HT-29 (cell line): ENCODE data around the gene AURKAIP1. TPM values are rescaled to one million over a fixed set of nuclear protein-coding genes. Genes with fewer than 3 reads are reported as not detected.
"Not testable (repeated sequence)": the region's sequence is repeated elsewhere in the genome, so short reads cannot be mapped to it uniquely, and the experiment has no call there.

Experiments used
- DNase-seq: peaks from one replicate; pipeline ENCODE4 v3.0.0-alpha.2; 2015; ENCODE audit warnings: low spot score
- total RNA-seq: library from RNA; depleted of rRNA; stranded (reverse); fragments of >200 nt; shearing (Covaris generic); gene quantifications from 2 replicates; pipeline ENCODE4 v1.2.3, GENCODE V29; 2014; rRNA removed

AURKAIP1 gene
- 377 and 383 TPM in 2 replicates for total RNA-seq

GRCh38 chr1:1374929-1375662, at the start of gene AURKAIP1:
Gene AURKAIP1, minus strand, starts transcription at chr1:1375207. Its CDS starts 451 bp downstream, at chr1:1374756.
- DNase-seq, result peak; percentile 98

- no peak for DNase-seq
These were observed 49.7 kb upstream of the AURKAIP1 start for GRCh38 chr1:1424707-1425106.

GRCh38 chr1:1423245-1423597, 48.2 kb upstream of the AURKAIP1 start:
- no peak for DNase-seq

GRCh38 chr1:1422465-1423244, 47.6 kb upstream of the AURKAIP1 start:
- DNase-seq, result no peak

GRCh38 chr1:1421907-1422464, 47.0 kb upstream of the AURKAIP1 start:
- DNase-seq, result no peak

GRCh38 chr1:1421147-1421906, 46.3 kb upstream of the AURKAIP1 start, which contains the start of gene ANKRD65:
Gene ANKRD65, minus strand, starts transcription at chr1:1421276. Its CDS starts 271 bp downstream, at chr1:1421005.
- no peak for DNase-seq

GRCh38 chr1:1420654-1421141, 45.7 kb upstream of the AURKAIP1 start:
- DNase-seq, result no peak

- no peak for DNase-seq
These were observed 45.0 kb upstream of the AURKAIP1 start for GRCh38 chr1:1419813-1420653.

GRCh38 chr1:1419363-1419812, 44.4 kb upstream of the AURKAIP1 start:
- no peak for DNase-seq

GRCh38 chr1:1418464-1419362, 43.7 kb upstream of the AURKAIP1 start:
- no peak for DNase-seq

- not testable (repeated sequence) for DNase-seq
These were observed 42.9 kb upstream of the AURKAIP1 start for GRCh38 chr1:1417825-1418463.

GRCh38 chr1:1417396-1417795, 42.4 kb upstream of the AURKAIP1 start:
- peak; percentile 25 for DNase-seq

GRCh38 chr1:1415751-1416150, 40.7 kb upstream of the AURKAIP1 start:
- no peak for DNase-seq

GRCh38 chr1:1412311-1412902, 37.4 kb upstream of the AURKAIP1 start:
- DNase-seq, result not testable (repeated sequence)

- no peak for DNase-seq
These were observed 36.6 kb upstream of the AURKAIP1 start for GRCh38 chr1:1411626-1412025.

GRCh38 chr1:1410238-1410637, 35.2 kb upstream of the AURKAIP1 start:
- not testable (repeated sequence) for DNase-seq

- DNase-seq, result peak; percentile 53
These were observed 32.8 kb upstream of the AURKAIP1 start for GRCh38 chr1:1407636-1408318.
